Hypothalamus (tissue), 51 donors: ENCODE measurements around the gene SLCO1B3.

Experiments
- DNase-seq, 51 donors: peaks; one replicate each; lab custom pipeline; 2025; lab: John Stamatoyannopoulos, UW

Gene SLCO1B3

DNA sequence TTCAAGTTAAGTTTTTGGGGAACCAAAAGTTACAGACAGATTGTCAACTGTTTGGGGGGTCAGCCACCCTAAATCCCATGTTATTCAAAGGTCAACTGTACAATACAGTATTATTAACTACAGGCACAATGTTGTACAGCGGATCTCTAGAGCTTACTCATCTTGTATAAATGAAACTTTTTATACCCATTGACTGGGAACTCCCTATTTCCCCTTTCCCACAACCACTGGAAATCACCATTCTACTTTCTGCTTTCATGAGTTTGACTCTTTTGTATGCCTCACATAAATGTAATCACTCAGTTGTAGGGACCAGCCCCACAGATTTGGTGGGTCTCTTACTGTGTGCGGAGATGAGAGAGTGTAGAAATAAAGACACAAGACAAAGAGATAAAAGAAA, 57.8 kb downstream of the SLCO1B3 start:
- DNase-seq, result no peak

DNA sequence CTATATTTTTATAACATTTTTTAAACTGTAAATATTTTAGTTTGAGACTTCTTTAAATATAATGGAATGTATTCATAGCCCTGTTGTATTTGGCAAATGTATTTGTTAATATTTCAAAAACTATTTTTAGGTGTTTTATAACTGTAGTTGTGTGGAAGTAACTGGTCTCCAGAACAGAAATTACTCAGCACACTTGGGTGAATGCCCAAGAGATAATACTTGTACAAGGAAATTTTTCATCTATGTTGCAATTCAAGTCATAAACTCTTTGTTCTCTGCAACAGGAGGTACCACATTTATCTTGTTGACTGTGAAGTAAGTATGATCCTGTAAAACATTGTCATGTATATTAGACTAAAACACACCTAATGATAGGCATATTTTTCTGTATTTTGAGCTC, 72.8 kb downstream of the SLCO1B3 start:
- DNase-seq, result no peak

- no peak for DNase-seq
Measured at GRCh38 chr12:20885116-20885515, 74.6 kb downstream of the SLCO1B3 start.

GRCh38 chr12:20885552-20885951, 75.0 kb downstream of the SLCO1B3 start:
- no peak for DNase-seq

DNA sequence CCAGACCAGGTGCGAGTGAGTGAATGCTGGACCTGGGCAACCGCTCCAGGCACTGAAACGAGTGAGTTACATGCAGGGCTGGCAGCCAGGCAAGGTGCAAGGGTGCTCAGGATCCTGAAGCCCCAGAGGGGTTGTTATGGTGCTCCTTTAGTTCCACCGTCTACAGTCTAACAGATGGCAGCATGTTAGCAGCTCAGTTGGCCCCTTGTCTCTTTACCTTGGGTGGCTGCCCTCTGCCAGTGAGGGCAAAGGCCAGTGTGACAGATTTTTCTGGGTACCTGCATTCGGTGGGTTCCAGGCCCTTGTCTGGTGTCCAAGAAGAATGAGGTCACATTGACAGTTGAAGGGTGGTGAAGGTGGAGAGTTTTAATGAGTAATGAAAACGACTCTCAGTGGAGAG, 106.8 kb downstream of the SLCO1B3 start:
- no peak for DNase-seq

- DNase-seq, result no peak
Measured at GRCh38 chr12:20917819-20918218, 107.3 kb downstream of the SLCO1B3 start.

- DNase-seq, result no peak
Measured at GRCh38 chr12:20931894-20932293, 121.4 kb downstream of the SLCO1B3 start.

DNA sequence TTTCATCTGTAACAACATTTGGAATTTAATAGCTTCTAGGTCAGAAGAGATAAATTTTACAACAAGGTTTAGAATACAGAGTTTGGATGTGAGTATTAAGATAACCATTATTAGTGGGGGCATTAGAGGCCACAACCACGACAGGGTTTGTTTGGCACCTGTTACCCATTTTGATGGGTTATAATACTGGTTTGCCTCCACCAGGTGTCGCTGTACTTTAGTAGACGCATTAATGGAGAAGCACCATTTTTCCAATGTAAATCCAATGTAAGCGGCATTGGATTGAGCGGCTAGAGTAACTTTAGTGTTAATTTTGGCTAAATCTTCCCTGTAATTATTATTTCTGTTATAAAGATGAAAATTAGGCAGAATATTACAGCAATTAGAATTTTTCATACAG, 136.2 kb downstream of the SLCO1B3 start:
- no peak for DNase-seq

GRCh38 chr12:20950248-20950647, 139.7 kb downstream of the SLCO1B3 start:
- DNase-seq, result no peak

DNA sequence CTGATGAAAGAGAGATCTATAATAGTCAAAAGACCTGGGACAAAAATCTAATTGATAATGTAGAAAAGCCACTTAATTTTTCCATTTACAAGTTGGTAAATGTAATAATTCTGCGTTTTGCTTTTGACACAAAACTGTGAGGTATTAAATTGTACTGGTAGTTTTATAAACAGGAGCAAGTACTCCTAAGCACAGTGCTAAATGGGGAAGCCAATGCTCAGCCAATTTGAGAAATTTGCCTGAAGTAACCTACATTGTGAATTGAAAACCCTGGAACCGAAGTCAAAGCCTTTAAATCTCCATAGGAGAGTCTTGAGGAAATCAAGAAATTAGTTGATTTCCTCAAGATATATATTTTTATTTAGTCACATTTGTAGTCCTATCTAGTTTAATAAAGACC, 152.8 kb downstream of the SLCO1B3 start:
- no peak for DNase-seq

DNA sequence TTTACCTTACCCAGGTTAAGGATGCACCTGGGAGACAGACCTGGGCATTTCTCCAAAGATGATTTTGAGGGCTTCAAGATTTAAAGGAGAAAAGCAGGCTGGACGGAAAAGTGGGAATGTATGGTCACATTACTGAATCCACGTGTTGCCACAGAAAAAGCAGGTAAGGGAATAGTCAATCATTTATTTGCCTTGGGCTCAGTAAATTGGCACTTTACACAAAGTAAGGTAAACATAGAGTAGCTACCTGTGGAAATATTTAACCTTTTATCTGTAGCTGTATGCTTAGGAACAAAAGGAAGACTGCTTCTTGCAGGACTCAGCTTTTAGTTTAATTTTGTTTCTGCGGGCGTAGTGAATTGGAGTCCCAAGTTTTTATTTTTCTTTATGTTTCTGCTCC, 153.3 kb downstream of the SLCO1B3 start:
- DNase-seq, result no peak
